Measurements from ENCODE around the gene SORCS2.

The SORCS2 gene

GRCh38 chr4:7511525-7511924, 319.2 kb downstream of the SORCS2 start:
- no peak for DNase-seq (ENCODE audit: low read depth, low spot score)
- ChIA-PET CTCF (no interaction called here), POLR2A (no interaction called here)
- no peak overlapping the region for H3K4me3 ChIP-seq (ENCODE audit: low read depth, low read length)
- TF ChIP-seq CTCF (IDR thresholded peaks at IDR 0.05; ENCODE audit: insufficient read depth, low read length, missing control alignments): no peak

- no peak for DNase-seq (ENCODE audit: low read depth, low spot score)
- ChIA-PET CTCF (no interaction called here), POLR2A (no interaction called here)
- TF ChIP-seq CTCF (IDR thresholded peaks at IDR 0.05; ENCODE audit: insufficient read depth, low read length, missing control alignments): no peak
- H3K4me3 ChIP-seq (ENCODE audit: low read depth, low read length): no peak overlapping the region
Measured at GRCh38 chr4:7512428-7512827, 320.1 kb downstream of the SORCS2 start.

GRCh38 chr4:7512946-7513345, 320.6 kb downstream of the SORCS2 start:
- POLR2A ChIA-PET: no interaction called here
- no peak for TF ChIP-seq CTCF (IDR thresholded peaks at IDR 0.05; ENCODE audit: insufficient read depth, low read length, missing control alignments)

GRCh38 chr4:7513671-7514070, 321.3 kb downstream of the SORCS2 start:
- peak; percentile 4 for DNase-seq (ENCODE audit: low read depth, low spot score)
- POLR2A ChIA-PET: no interaction called here
- H3K4me3 ChIP-seq (ENCODE audit: low read depth, low read length): no peak overlapping the region
- CTCF ChIA-PET: no interaction called here
- TF ChIP-seq CTCF (IDR thresholded peaks at IDR 0.05; ENCODE audit: insufficient read depth, low read length, missing control alignments): no peak

More at GRCh38 chr4:7512946-7513345, 320.6 kb downstream of the SORCS2 start:
- H3K4me3 ChIP-seq (ENCODE audit: low read depth, low read length): no peak overlapping the region
- DNase-seq (ENCODE audit: low read depth, low spot score): no peak
- CTCF ChIA-PET: no interaction called here

- DNase-seq (ENCODE audit: low read depth, low spot score): no peak
- CTCF ChIA-PET: no interaction called here
- TF ChIP-seq CTCF (IDR thresholded peaks at IDR 0.05; ENCODE audit: insufficient read depth, low read length, missing control alignments): no peak
- H3K4me3 ChIP-seq (ENCODE audit: low read depth, low read length): no peak overlapping the region
- POLR2A ChIA-PET: no interaction called here
Measured at GRCh38 chr4:7514281-7514680, 321.9 kb downstream of the SORCS2 start.

- CTCF ChIA-PET: no interaction called here
- no peak overlapping the region for H3K4me3 ChIP-seq (ENCODE audit: low read depth, low read length)
- TF ChIP-seq CTCF (IDR thresholded peaks at IDR 0.05; ENCODE audit: insufficient read depth, low read length, missing control alignments): no peak
- DNase-seq (ENCODE audit: low read depth, low spot score): no peak
- POLR2A ChIA-PET: no interaction called here
Measured at GRCh38 chr4:7514789-7515188, 322.5 kb downstream of the SORCS2 start.
